Stimulated activated CD4-positive, alpha-beta T cell treated with anti-CD3 and anti-CD28 coated beads, Interleukin-15, amount 100 ng/mL, for 48 hours (primary cell): ENCODE data around the gene DNHD1.

Source experiments
- DNase-seq, 2 donors: peaks; one replicate each; pipeline ENCODE4 v3.0.0-alpha.2; 2020; ENCODE audit warnings: low read depth in 2 of 2

The DNHD1 gene, protein sequence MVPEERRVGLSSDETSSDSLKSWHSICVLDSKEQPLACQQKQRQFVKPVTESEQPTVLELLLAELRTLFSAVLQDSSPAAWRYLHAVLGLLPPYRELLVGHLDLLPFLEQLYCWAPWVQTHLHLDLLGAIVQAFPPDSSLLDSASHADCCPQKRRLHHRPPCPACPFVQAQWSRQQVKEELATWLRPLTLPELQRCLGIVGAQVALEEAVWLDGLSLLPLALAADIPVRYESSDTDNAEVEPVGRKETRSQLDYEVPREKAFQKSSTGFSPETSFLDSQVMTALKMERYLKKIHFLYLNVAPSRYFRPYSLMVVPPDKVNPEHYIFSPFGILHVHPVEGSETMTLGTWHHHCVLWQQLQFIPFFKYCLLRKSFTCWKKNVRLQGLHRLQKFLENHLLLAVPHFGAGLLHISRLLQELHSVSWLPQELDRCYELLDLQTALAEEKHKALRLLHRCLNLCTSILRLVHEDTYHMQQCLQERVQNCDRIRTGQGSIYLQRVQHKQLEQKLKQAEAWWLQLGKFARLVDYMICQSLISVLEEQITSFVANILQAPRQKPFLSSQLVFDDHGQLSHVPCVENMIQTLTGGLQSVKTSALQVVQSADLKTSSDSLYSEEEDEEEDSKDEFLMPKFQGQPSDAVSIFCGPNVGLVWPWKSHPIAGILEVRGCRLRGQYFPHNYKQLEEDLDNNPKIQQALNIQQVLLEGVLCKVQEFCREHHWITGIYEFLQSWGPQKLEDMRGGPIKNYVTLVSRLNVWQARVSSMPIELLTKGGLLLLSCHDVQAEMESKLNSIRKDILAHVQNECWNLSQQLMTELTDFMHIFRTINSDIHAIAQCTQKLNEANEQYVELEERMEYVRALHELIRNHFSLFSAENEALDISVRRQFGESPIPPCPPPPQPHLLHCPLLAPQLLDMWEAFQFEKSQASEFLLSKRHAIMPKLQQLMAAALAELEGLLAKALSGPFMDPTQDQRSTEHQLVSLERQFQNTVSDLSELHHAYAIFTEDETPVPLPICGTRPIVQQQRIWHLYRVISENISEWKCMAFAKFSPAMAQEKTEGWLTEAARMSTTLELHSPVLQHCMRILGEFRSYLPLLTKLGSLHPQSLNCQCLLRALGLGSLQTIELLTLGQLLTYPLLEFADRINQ (N-terminal part only)

DNA sequence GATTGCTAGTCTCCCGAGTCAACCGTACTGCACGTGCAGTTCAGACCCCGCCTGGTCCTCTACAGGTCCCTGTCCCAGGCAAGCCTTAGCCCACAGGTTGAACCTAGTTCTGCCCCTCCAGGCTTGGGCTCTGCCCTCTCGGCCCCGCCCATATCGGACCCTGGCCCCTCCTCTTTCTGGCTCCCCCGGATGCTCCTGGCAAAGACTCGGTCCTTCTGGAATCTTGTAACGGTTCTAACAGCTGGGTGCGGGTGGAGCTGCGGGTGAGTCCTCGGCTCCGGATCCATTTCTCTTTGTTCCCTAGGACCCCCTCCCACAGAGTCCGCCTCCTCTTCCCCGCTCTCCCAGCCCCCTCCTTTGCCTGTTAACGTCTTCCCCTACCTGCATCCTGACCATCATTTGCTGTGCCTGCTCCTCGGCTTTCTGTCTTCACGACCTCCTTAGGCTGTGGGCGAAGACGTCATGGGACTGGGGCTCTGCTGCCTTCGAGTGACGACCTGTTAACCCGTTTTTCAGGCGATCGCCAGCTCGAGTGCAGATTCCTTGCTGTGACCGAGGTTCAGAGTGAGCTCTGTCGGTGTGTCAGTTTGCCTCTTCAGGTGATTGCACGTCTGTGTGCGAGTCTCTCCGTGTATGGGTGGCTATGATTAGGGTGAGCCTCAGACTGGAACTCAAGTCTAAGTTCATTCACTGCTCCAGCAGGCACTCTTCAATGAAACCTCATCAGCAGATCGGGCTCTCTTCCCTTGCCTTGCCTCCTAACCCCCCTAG lies at the start of gene DNHD1:
DNHD1 (plus strand) TSS at position 212 of the 771 bp plus-strand sequence. CDS start 936 bp downstream, outside the sequence.
- no peak for DNase-seq

DNA sequence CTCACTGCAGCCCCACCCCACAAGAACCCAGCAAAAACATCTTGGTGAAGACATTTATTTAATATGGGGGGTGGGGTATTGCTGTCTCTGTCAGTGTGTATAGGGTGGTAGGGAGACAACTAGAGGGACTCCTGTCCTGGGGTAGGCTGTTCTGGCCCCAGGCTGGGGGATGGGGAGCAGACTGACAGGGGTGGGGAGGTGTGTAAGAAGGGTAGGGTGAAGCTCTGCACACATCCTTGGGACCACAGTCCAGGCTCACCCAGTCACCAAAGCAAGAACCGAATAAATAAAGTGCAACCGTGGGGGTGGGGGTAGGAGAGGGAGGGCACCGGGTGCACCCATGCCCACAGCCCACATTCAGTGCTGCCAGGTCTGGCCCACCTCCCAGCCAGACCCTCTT lies 48.5 kb upstream of the DNHD1 start:
- no peak for DNase-seq

- DNase-seq, result no peak
Measured at GRCh38 chr11:6452219-6452618, 44.9 kb upstream of the DNHD1 start.

- DNase-seq, result no peak
Measured at GRCh38 chr11:6453152-6453551, 43.9 kb upstream of the DNHD1 start.

- DNase-seq, result no peak
Measured at GRCh38 chr11:6455070-6455469, 42.0 kb upstream of the DNHD1 start.

DNA sequence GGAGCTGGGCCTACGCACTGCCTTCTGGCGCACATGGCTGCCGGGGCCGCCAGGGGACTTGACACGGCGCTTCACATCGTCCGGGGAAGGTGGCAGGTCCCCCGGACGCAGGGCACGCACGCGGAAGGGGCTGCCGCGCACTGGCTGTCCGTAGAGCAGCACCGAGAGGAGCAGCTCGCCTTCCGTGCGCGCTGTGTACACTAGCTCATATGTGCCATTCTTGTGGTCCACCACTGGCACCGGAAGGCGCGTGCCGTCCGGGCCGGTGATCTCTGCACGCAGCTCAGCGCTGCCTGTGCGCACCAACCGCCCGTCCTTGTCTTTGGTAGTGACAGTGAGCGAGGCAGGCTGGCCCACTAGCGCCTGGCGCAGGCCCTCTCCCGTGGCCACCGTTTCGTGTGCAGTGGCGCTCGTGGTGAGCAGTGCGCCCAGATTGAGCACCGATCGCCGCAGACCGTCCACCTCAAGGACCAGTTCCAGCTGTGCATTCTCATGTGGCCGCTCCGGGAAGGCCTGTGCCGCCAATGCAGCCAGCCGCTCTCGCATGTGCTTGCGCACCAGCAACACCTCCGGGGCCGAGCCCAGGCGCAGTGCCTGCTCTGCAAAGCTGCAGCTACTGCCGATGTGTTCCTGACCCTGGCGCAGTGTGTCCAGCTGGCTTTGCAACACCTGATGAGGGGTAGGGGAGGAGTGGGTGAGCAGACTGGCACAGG lies 40.6 kb upstream of the DNHD1 start:
- DNase-seq, result no peak

GRCh38 chr11:6457581-6458320 lies 39.3 kb upstream of the DNHD1 start:
- no peak for DNase-seq

DNA sequence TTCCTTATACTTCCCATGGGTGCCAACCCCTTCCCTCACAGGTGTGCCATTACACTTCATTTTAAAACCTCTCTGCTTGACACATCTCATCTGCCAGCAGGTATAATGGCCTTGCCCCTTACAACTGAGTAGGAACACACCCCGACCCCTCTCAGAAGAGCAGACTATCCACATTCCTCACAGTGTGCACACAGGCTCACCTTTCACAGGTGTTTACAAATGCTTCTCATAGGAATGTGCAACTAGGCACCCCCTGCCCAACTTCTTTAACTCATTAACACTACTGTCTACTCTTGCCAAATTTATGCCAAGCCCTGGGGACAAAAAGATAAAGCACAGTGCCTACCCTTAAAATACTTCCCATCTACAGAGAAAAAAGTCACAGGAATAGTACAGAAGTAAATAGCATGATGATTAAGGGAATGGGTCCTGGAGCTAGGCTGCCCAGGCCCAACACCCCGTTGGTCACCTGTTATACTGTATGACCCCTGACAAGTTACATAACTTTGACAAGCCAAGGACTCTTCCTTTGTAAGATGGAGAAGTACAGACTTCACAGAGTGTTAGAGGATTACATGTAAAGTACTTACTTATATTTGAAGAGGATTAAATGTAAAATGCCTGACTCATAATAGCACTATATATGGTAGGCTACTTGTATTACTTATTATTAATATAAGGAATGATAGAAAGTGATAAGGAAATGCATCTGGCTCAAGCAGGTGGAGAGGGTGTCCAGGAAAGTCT lies 38.6 kb upstream of the DNHD1 start:
- no peak for DNase-seq

- DNase-seq, result no peak
Measured at GRCh38 chr11:6459099-6459450, 38.0 kb upstream of the DNHD1 start.

- no peak for DNase-seq
Measured at GRCh38 chr11:6468712-6469495, 28.2 kb upstream of the DNHD1 start.

- no peak for DNase-seq
Measured at GRCh38 chr11:6469599-6469998, 27.5 kb upstream of the DNHD1 start.

- no peak for DNase-seq
Measured at GRCh38 chr11:6472934-6473333, 24.1 kb upstream of the DNHD1 start.

DNA sequence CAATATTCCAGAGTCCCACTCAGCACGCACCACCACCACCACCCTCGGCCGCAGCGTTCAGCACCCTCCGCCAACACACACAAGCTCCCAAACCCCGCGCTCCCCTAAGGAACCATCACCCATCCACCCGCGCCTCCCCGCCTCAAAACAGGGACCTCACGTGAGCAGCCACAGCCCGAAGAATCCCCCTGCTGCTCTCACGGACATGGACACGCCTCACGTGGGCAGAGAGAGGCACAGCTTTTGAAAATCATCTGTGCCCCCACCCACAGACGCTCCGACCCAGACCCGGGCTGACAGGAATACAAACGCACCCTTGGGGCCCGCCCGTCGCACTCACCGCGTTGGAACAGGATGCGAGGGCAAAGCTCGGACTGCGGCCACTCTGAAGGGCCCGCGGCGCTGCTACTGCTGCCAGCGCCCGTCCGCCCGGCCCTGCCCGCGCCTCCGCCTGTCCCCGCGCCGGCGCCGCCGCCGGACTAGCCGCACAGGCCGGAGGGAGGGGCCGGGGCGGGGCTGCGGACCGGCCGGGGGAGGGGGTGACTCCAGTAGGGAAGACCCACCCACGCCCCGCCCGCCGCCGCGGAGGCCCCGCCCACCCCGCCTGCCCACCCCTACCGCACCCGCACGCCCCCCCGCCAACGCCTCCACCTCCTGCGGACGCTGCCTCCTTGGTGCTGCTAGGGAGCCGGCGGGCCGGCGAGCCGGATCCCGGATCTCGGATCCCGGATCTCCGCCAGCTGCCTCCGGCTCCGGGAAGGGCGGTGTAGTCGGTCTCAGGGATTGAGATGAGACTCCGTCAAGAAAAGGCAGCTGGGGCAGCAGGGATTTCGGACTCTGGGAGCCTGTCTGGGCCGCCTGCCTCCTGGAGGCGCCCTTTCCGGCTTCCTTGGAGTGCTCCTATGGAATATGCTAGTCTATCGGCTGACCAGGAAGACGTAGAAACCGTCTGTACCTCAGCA lies 23.3 kb upstream of the DNHD1 start, which contains the start of gene TRIM3:
TRIM3 (minus strand) TSS at position 491 of the 962 bp plus-strand sequence. CDS start 8,246 bp downstream, outside the sequence.
- peak; percentile 10 to 42 for DNase-seq

GRCh38 chr11:6474413-6474792 lies 22.7 kb upstream of the DNHD1 start:
- no peak for DNase-seq

- no peak for DNase-seq
Measured at GRCh38 chr11:6474806-6475500, 22.1 kb upstream of the DNHD1 start.

- no peak for DNase-seq
Measured at GRCh38 chr11:6475936-6476335, 21.1 kb upstream of the DNHD1 start.

DNA sequence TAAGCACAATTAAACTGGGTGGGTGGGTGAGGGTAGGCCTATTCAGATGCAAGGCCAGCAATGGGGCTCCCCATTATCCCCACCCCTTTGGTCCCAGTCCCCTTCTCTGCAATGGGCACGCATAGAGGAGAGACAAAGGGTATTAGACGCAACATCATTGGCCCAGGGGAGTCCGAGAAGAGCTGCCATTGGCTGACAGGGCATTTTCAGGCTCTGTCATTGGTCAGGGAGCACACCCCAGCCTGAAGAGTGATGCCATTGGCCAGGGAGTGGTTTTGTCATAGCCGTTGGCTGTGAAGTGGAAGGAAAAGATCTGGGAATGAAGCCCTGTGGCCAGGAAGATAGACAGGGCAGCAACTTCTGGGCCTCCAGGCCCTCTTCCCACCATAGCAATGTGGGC lies 20.5 kb upstream of the DNHD1 start:
- DNase-seq, result no peak
